Activated naive CD4-positive, alpha-beta T cell treated with anti-CD3 and anti-CD28 coated beads, Interleukin-2, amount 50 U/mL, for 24 hours (primary cell): ENCODE data around the gene NCAPD3.
A peak's percentile ranks its signal among the peaks of the same experiment; 100 is the strongest.

ENCODE experiments used
- H3K27ac Mint-ChIP-seq: one replicate; pipeline ENCODE4 v1.8.0; 2021; ENCODE audit warnings: mild to moderate bottlenecking, mixed read lengths
- H3K27me3 Mint-ChIP-seq: one replicate; pipeline ENCODE4 v1.8.0; 2021; ENCODE audit warnings: mixed read lengths
- H3K36me3 Mint-ChIP-seq: one replicate; pipeline ENCODE4 v1.8.0; 2021; ENCODE audit warnings: mixed read lengths
- H3K4me1 Mint-ChIP-seq: one replicate; pipeline ENCODE4 v1.8.0; 2021; ENCODE audit warnings: mixed read lengths
- H3K4me3 Mint-ChIP-seq: one replicate; pipeline ENCODE4 v1.8.0; 2021; ENCODE audit warnings: mild to moderate bottlenecking, mixed read lengths
- H3K9me3 Mint-ChIP-seq: one replicate; pipeline ENCODE4 v1.8.0; 2021; ENCODE audit warnings: mixed read lengths

Gene NCAPD3

GRCh38 chr11:134223836-134224709 lies at the start of gene NCAPD3, which contains the start of gene VPS26B:
Gene NCAPD3, minus strand, starts transcription at chr11:134223967. Its CDS starts 41 bp downstream, at chr11:134223926.
Gene VPS26B, plus strand, starts transcription at chr11:134224671. Its CDS starts 452 bp downstream, at chr11:134225123.
- H3K4me3 Mint-ChIP-seq: peak within 1 kb of the TSS; percentile 96
- H3K27ac Mint-ChIP-seq: peak within 1 kb of the TSS; percentile 96
- H3K9me3 Mint-ChIP-seq: no peaks in the 10 kb centered on the region
- peaks cover 8% of the 10 kb centered on the region for H3K36me3 Mint-ChIP-seq
- H3K27me3 Mint-ChIP-seq: no peaks in the 10 kb centered on the region
- H3K4me1 Mint-ChIP-seq: peaks cover 68% of the 10 kb centered on the region

GRCh38 chr11:134273317-134273712 lies 49.5 kb upstream of the NCAPD3 start:
- Mint-ChIP-seq H3K36me3 (no peaks in the 10 kb centered on the region), H3K4me3 (no peak overlapping the region), H3K27me3 (peaks cover 3% of the 10 kb centered on the region), H3K27ac (no peak overlapping the region), H3K9me3 (no peaks in the 10 kb centered on the region), H3K4me1 (peaks cover 60% of the 10 kb centered on the region)

GRCh38 chr11:134272381-134273316 lies 48.9 kb upstream of the NCAPD3 start:
- Mint-ChIP-seq H3K36me3 (no peaks in the 10 kb centered on the region), H3K4me1 (peaks cover 60% of the 10 kb centered on the region), H3K4me3 (no peak overlapping the region), H3K27me3 (peaks cover 3% of the 10 kb centered on the region), H3K27ac (peak overlapping the region; percentile 30), H3K9me3 (no peaks in the 10 kb centered on the region)

GRCh38 chr11:134271978-134272377 lies 48.2 kb upstream of the NCAPD3 start:
- peaks cover 56% of the 10 kb centered on the region for H3K4me1 Mint-ChIP-seq
- H3K36me3 Mint-ChIP-seq: no peaks in the 10 kb centered on the region
- H3K27ac Mint-ChIP-seq: no peak overlapping the region
- H3K27me3 Mint-ChIP-seq: no peaks in the 10 kb centered on the region
- no peaks in the 10 kb centered on the region for H3K9me3 Mint-ChIP-seq
- no peak overlapping the region for H3K4me3 Mint-ChIP-seq

- H3K4me3 Mint-ChIP-seq: no peak overlapping the region
- peaks cover 52% of the 10 kb centered on the region for H3K4me1 Mint-ChIP-seq
- no peak overlapping the region for H3K27ac Mint-ChIP-seq
Observed at GRCh38 chr11:134270250-134270714, 46.5 kb upstream of the NCAPD3 start.

GRCh38 chr11:134267966-134268365 lies 44.2 kb upstream of the NCAPD3 start:
- Mint-ChIP-seq H3K27me3 (no peaks in the 10 kb centered on the region), H3K4me1 (peaks cover 30% of the 10 kb centered on the region), H3K9me3 (no peaks in the 10 kb centered on the region), H3K4me3 (no peak overlapping the region), H3K27ac (peak overlapping the region; percentile 6), H3K36me3 (peaks cover 2% of the 10 kb centered on the region)

More at GRCh38 chr11:134270250-134270714, 46.5 kb upstream of the NCAPD3 start:
- no peaks in the 10 kb centered on the region for H3K27me3 Mint-ChIP-seq
- H3K9me3 Mint-ChIP-seq: no peaks in the 10 kb centered on the region
- no peaks in the 10 kb centered on the region for H3K36me3 Mint-ChIP-seq

GRCh38 chr11:134267461-134267860 lies 43.7 kb upstream of the NCAPD3 start:
- Mint-ChIP-seq H3K27ac (no peak overlapping the region), H3K4me1 (peaks cover 25% of the 10 kb centered on the region), H3K4me3 (no peak overlapping the region), H3K36me3 (peaks cover 2% of the 10 kb centered on the region), H3K27me3 (no peaks in the 10 kb centered on the region), H3K9me3 (no peaks in the 10 kb centered on the region)

- no peak overlapping the region for H3K27ac Mint-ChIP-seq
- no peak overlapping the region for H3K4me3 Mint-ChIP-seq
- no peaks in the 10 kb centered on the region for H3K27me3 Mint-ChIP-seq
- peaks cover 2% of the 10 kb centered on the region for H3K36me3 Mint-ChIP-seq
- H3K9me3 Mint-ChIP-seq: no peaks in the 10 kb centered on the region
- H3K4me1 Mint-ChIP-seq: peaks cover 22% of the 10 kb centered on the region
Observed at GRCh38 chr11:134266841-134267251, 43.1 kb upstream of the NCAPD3 start.

- H3K9me3 Mint-ChIP-seq: no peaks in the 10 kb centered on the region
- peaks cover 19% of the 10 kb centered on the region for H3K4me1 Mint-ChIP-seq
- no peaks in the 10 kb centered on the region for H3K27me3 Mint-ChIP-seq
- H3K4me3 Mint-ChIP-seq: no peak overlapping the region
- no peak overlapping the region for H3K27ac Mint-ChIP-seq
- H3K36me3 Mint-ChIP-seq: peaks cover 2% of the 10 kb centered on the region
Observed at GRCh38 chr11:134266440-134266839, 42.7 kb upstream of the NCAPD3 start.

- no peak overlapping the region for H3K4me3 Mint-ChIP-seq
Observed at GRCh38 chr11:134264966-134265764, 41.4 kb upstream of the NCAPD3 start.

GRCh38 chr11:134261626-134262488 lies 38.1 kb upstream of the NCAPD3 start:
- Mint-ChIP-seq H3K27ac (no peak overlapping the region), H3K36me3 (peaks cover 2% of the 10 kb centered on the region), H3K4me3 (no peak overlapping the region), H3K4me1 (no peaks in the 10 kb centered on the region), H3K9me3 (no peaks in the 10 kb centered on the region), H3K27me3 (no peaks in the 10 kb centered on the region)

More at GRCh38 chr11:134264966-134265764, 41.4 kb upstream of the NCAPD3 start:
- H3K4me1 Mint-ChIP-seq: peaks cover 6% of the 10 kb centered on the region
- no peak overlapping the region for H3K27ac Mint-ChIP-seq
- H3K36me3 Mint-ChIP-seq: peaks cover 2% of the 10 kb centered on the region
- H3K9me3 Mint-ChIP-seq: no peaks in the 10 kb centered on the region
- no peaks in the 10 kb centered on the region for H3K27me3 Mint-ChIP-seq

GRCh38 chr11:134260983-134261382 lies 37.2 kb upstream of the NCAPD3 start:
- no peak overlapping the region for H3K27ac Mint-ChIP-seq
- no peaks in the 10 kb centered on the region for H3K27me3 Mint-ChIP-seq
- H3K4me1 Mint-ChIP-seq: no peaks in the 10 kb centered on the region
- peaks cover 2% of the 10 kb centered on the region for H3K36me3 Mint-ChIP-seq
- H3K9me3 Mint-ChIP-seq: no peaks in the 10 kb centered on the region
- H3K4me3 Mint-ChIP-seq: no peak overlapping the region

GRCh38 chr11:134260503-134260902 lies 36.7 kb upstream of the NCAPD3 start:
- H3K9me3 Mint-ChIP-seq: no peaks in the 10 kb centered on the region
- H3K36me3 Mint-ChIP-seq: peaks cover 2% of the 10 kb centered on the region
- no peak overlapping the region for H3K27ac Mint-ChIP-seq
- H3K4me3 Mint-ChIP-seq: no peak overlapping the region
- H3K27me3 Mint-ChIP-seq: no peaks in the 10 kb centered on the region
- H3K4me1 Mint-ChIP-seq: no peaks in the 10 kb centered on the region

GRCh38 chr11:134258577-134258976 lies 34.8 kb upstream of the NCAPD3 start:
- peaks cover under 1% of the 10 kb centered on the region for H3K36me3 Mint-ChIP-seq
- no peak overlapping the region for H3K4me3 Mint-ChIP-seq
- H3K9me3 Mint-ChIP-seq: no peaks in the 10 kb centered on the region
- peaks cover 13% of the 10 kb centered on the region for H3K4me1 Mint-ChIP-seq
- no peaks in the 10 kb centered on the region for H3K27me3 Mint-ChIP-seq
- peak overlapping the region; percentile 44 for H3K27ac Mint-ChIP-seq
